SK-N-SH treated with all-trans-retinoic acid at 6 μM for 48 hours (cell line): ENCODE measurements around the gene RBP2.

Source experiments
- PPARA ChIP-seq: fragments of 250-450 bp; sonication (Bioruptor Pico); IDR thresholded peaks from 2 replicates; pipeline ENCODE4 v1.5.0; 2020; ENCODE audit warnings: mild to moderate bottlenecking, borderline replicate concordance
- RARB ChIP-seq: fragments of 250-450 bp; sonication (Bioruptor Pico); IDR thresholded peaks from 2 replicates; pipeline ENCODE4 v1.8.0; 2021; ENCODE audit warnings: mild to moderate bottlenecking, moderate library complexity
- SNAI2 ChIP-seq: fragments of 250-450 bp; sonication (Bioruptor Pico); IDR thresholded peaks from 2 replicates; pipeline ENCODE4 v1.5.0; 2020; ENCODE audit warnings: mild to moderate bottlenecking, moderate library complexity
- ZFP3 ChIP-seq: fragments of 250-450 bp; sonication (Bioruptor Pico); IDR thresholded peaks from 2 replicates; pipeline ENCODE4 v1.5.0; 2020; ENCODE audit warnings: mild to moderate bottlenecking, moderate library complexity
- ZFP30 ChIP-seq: fragments of 450-650 bp; formaldehyde crosslinking; IDR thresholded peaks from 2 replicates; pipeline ENCODE4 v1.5.0; 2022; ENCODE audit warnings: mild to moderate bottlenecking, moderate library complexity
- ZNF70 ChIP-seq: fragments of 450-650 bp; formaldehyde crosslinking; IDR thresholded peaks from 2 replicates; pipeline ENCODE4 v1.5.0; 2020; ENCODE audit warnings: mild to moderate bottlenecking, moderate library complexity
- ZNF8 ChIP-seq: fragments of 450-650 bp; formaldehyde crosslinking; IDR thresholded peaks from 2 replicates; pipeline ENCODE4 v1.5.0; 2020; ENCODE audit warnings: mild to moderate bottlenecking, moderate library complexity
- TF ChIP-seq, protein P1 (sequence below): fragments of 250-450 bp; sonication (Bioruptor Pico); IDR thresholded peaks from 2 replicates; pipeline ENCODE4 v1.5.1; 2020; ENCODE audit warnings: low read depth, mild to moderate bottlenecking, moderate library complexity
- TF ChIP-seq, protein P2 (sequence below): fragments of 250-450 bp; sonication (Bioruptor Pico); IDR thresholded peaks from 2 replicates; pipeline ENCODE4 v1.5.1; 2021; ENCODE audit warnings: mild to moderate bottlenecking, moderate library complexity
- TF ChIP-seq, protein P3 (sequence below): fragments of 250-450 bp; sonication (Bioruptor Pico); IDR thresholded peaks from 2 replicates; pipeline ENCODE4 v1.8.0; 2020; ENCODE audit warnings: mild to moderate bottlenecking, moderate library complexity, borderline replicate concordance

DNA sequence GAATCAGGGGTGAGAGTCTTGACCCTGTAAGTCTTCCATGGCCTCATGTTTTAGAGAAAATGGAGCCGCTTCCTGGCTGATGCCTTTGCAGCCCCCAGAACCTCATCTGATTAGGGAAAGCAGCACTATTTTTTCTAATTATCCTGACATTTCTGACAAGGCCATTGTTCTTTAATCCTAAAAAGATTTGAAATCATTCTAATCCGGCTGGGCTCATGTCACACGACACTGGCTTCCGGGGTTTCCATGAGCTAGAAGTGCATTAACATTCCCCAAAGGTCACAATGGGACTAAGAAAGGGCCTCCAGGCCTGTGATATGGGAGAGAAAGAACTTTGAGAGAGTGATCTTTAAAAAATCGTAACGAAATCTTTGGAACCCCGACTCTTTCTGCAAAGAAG lies 33.1 kb downstream of the RBP2 start:
- no peak for TF ChIP-seq PPARA (CRISPR knock-in tag)
- no peak for TF ChIP-seq ZNF8
- no peak for TF ChIP-seq ZFP3
- TF ChIP-seq ZFP30: no peak
- TF ChIP-seq ZNF70 (CRISPR knock-in tag): no peak
- TF ChIP-seq, protein P1, sequence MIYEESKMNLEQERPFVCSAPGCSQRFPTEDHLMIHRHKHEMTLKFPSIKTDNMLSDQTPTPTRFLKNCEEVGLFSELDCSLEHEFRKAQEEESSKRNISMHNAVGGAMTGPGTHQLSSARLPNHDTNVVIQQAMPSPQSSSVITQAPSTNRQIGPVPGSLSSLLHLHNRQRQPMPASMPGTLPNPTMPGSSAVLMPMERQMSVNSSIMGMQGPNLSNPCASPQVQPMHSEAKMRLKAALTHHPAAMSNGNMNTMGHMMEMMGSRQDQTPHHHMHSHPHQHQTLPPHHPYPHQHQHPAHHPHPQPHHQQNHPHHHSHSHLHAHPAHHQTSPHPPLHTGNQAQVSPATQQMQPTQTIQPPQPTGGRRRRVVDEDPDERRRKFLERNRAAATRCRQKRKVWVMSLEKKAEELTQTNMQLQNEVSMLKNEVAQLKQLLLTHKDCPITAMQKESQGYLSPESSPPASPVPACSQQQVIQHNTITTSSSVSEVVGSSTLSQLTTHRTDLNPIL (CRISPR knock-in tag): no peak
- no peak for TF ChIP-seq SNAI2
- TF ChIP-seq, protein P2, sequence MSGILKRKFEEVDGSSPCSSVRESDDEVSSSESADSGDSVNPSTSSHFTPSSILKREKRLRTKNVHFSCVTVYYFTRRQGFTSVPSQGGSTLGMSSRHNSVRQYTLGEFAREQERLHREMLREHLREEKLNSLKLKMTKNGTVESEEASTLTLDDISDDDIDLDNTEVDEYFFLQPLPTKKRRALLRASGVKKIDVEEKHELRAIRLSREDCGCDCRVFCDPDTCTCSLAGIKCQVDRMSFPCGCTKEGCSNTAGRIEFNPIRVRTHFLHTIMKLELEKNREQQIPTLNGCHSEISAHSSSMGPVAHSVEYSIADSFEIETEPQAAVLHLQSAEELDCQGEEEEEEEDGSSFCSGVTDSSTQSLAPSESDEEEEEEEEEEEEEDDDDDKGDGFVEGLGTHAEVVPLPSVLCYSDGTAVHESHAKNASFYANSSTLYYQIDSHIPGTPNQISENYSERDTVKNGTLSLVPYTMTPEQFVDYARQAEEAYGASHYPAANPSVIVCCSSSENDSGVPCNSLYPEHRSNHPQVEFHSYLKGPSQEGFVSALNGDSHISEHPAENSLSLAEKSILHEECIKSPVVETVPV: no peak
- no peak for TF ChIP-seq RARB (CRISPR knock-in tag)
- TF ChIP-seq, protein P3, sequence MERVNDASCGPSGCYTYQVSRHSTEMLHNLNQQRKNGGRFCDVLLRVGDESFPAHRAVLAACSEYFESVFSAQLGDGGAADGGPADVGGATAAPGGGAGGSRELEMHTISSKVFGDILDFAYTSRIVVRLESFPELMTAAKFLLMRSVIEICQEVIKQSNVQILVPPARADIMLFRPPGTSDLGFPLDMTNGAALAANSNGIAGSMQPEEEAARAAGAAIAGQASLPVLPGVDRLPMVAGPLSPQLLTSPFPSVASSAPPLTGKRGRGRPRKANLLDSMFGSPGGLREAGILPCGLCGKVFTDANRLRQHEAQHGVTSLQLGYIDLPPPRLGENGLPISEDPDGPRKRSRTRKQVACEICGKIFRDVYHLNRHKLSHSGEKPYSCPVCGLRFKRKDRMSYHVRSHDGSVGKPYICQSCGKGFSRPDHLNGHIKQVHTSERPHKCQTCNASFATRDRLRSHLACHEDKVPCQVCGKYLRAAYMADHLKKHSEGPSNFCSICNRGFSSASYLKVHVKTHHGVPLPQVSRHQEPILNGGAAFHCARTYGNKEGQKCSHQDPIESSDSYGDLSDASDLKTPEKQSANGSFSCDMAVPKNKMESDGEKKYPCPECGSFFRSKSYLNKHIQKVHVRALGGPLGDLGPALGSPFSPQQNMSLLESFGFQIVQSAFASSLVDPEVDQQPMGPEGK (CRISPR knock-in tag): no peak
